DND-41 (cell line): ENCODE data around the gene MECP2.

Source experiments
- CTCF ChIP-seq: IDR thresholded peaks from 2 replicates; pipeline ENCODE4 v1.5.1; 2012; ENCODE audit warnings: borderline replicate concordance, low read length, moderate library complexity, mild to moderate bottlenecking; ENCODE audit not compliant: poor library complexity, severe bottlenecking; ENCODE audit errors: extremely low read depth
- EZH2 ChIP-seq: IDR thresholded peaks from 3 replicates; pipeline ENCODE4 v1.6.1; 2012; ENCODE audit warnings: borderline replicate concordance, low read depth, mild to moderate bottlenecking, moderate library complexity, low read length, inconsistent platforms; ENCODE audit not compliant: severe bottlenecking

GRCh38 chrX:154097003-154097588 lies 421 bp downstream of the MECP2 start:
- TF ChIP-seq CTCF (no peak), EZH2 (no peak)
